ENCODE results near the gene SH3PXD2A.

Gene SH3PXD2A

GRCh38 chr10:103548006-103548405 is 307.4 kb downstream of the SH3PXD2A start:
- no peak overlapping the region for H3K4me3 ChIP-seq (ENCODE audit: low read length)
- no peak for TF ChIP-seq CTCF (conservative IDR thresholded peaks at IDR 0.05; ENCODE audit: low read depth, low read length)
- no peak for DNase-seq (ENCODE audit: low read depth)

DNA sequence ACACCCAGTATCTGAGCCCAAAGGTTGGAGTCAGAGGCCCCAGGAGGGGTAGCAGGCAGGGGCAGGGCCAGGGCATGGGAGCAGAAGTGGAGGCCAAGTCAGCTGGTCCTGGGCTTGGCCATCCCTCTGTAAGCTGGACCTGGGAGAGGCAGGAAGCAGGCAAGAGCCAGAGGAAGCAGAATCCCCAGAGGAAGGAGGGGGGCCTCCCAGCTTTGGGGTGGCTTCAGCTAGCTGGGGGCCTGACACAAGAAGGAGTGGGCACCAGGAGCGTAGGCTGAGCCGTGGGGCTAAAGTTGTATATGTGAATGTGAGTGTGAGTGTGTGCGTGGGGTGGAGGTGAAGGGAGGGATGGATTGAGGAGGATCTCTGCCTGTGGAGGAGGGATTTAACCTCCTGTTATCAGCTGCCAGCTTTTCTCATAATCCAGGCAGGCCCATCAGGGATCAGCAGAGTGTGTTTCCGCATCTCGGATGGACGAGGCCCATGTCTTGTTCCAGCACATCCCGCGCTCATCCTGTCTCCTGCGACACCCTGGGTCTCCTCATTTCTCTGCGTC is 307.9 kb downstream of the SH3PXD2A start:
- no peak overlapping the region for H3K4me3 ChIP-seq (ENCODE audit: low read length)
- TF ChIP-seq CTCF (conservative IDR thresholded peaks at IDR 0.05; ENCODE audit: low read depth, low read length): no peak
- DNase-seq (ENCODE audit: low read depth): no peak

GRCh38 chr10:103546401-103546800 is 309.0 kb downstream of the SH3PXD2A start:
- H3K4me3 ChIP-seq (ENCODE audit: low read length): no peak overlapping the region
- no peak for DNase-seq (ENCODE audit: low read depth)
- TF ChIP-seq CTCF (conservative IDR thresholded peaks at IDR 0.05; ENCODE audit: low read depth, low read length): no peak

DNA sequence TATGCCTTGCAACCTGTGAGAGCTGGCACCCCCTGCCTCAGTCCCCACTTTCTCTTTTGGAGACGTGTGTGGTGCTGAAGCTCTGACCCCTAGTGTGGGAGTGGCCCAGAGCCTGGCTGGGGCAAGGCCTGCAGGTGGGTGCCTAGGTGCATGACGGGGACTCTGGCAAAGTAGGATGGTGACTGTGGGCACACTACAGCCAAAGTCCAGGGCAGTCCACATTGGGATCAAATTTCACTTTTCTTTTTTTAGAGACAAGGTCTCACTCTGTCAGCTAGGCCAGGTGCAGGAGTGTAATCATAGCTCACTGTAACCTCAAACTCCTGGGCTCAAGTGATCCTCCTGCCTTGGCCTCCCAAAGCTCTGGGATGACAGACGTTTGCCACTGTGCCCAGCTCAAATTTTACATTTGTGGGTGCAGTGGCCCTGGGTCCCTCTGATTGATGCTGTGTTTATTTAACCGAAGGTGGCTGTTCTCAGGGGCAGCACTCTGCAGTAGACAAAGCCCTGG is 309.6 kb downstream of the SH3PXD2A start:
- DNase-seq (ENCODE audit: low read depth): no peak
- H3K4me3 ChIP-seq (ENCODE audit: low read length): no peak overlapping the region
- TF ChIP-seq CTCF (conservative IDR thresholded peaks at IDR 0.05; ENCODE audit: low read depth, low read length): no peak

- no peak for DNase-seq (ENCODE audit: low read depth)
- H3K4me3 ChIP-seq (ENCODE audit: low read length): no peak overlapping the region
Measured at GRCh38 chr10:103545366-103545765, 310.0 kb downstream of the SH3PXD2A start.

DNA sequence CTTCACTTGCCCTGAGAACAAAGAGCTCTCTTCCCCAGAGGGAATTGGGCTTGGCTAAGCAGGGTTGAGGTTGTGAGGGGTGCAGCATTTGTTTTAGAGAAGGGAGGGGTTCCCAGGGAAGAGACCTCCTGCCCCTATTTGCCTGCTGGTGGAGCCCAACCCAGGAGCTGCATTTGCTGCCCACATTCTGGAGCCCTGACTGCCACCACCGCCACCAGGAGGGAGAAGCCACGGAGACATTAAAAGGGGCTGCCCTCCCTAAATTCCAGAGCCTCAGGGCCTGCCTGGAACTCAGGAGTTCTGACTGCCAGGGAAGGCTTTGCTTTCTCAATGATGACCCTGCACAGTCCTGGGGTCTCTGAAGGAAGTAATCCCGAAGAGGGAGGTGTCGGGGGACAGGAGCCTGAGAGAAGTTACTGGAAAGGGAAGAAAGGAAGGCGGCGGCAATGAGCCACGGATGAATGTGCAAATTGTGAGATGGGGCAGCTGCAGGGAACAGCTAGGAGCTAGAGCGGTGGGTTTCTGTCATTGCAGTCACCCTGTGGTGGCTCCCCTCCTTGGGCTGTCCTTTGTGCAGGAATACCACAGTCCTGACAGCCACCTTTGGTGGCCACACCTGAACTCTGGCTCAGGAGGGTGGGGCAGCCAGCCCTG is 310.6 kb downstream of the SH3PXD2A start:
- TF ChIP-seq CTCF (conservative IDR thresholded peaks at IDR 0.05; ENCODE audit: low read depth, low read length): no peak
- H3K4me3 ChIP-seq (ENCODE audit: low read length): no peak overlapping the region
- DNase-seq (ENCODE audit: low read depth): no peak

More at GRCh38 chr10:103545366-103545765, 310.0 kb downstream of the SH3PXD2A start:
- no peak for TF ChIP-seq CTCF (conservative IDR thresholded peaks at IDR 0.05; ENCODE audit: low read depth, low read length)

Measured in retinal pigment epithelial cell (primary cell).